NB4 (cell line): Measurements from ENCODE around the gene GCH1.

Source experiments
- DNase-seq: peaks from one replicate; pipeline ENCODE4 v3.0.0; 2010; ENCODE audit warnings: low read depth
- H3K4me3 ChIP-seq: one replicate; pipeline ENCODE4 v1.5.1; 2011; ENCODE audit warnings: mild to moderate bottlenecking, low read depth, low read length, moderate library complexity
- MAX ChIP-seq: IDR thresholded peaks from 2 replicates; pipeline ENCODE4 v1.6.1; 2011; ENCODE audit warnings: low read depth, low read length
- MYC ChIP-seq: IDR thresholded peaks from 2 replicates; pipeline ENCODE4 v1.6.1; 2011; ENCODE audit warnings: low read depth, low read length
- POLR2A ChIP-seq: IDR thresholded peaks from 2 replicates; pipeline ENCODE4 v1.6.1; 2011; ENCODE audit warnings: mild to moderate bottlenecking; ENCODE audit not compliant: insufficient read length; ENCODE audit errors: extremely low read depth
- TF ChIP-seq, protein P1 (sequence below): IDR thresholded peaks from one replicate; pipeline ENCODE4 v1.5.1; 2012; ENCODE audit warnings: low read depth, low read length

GCH1 gene

DNA sequence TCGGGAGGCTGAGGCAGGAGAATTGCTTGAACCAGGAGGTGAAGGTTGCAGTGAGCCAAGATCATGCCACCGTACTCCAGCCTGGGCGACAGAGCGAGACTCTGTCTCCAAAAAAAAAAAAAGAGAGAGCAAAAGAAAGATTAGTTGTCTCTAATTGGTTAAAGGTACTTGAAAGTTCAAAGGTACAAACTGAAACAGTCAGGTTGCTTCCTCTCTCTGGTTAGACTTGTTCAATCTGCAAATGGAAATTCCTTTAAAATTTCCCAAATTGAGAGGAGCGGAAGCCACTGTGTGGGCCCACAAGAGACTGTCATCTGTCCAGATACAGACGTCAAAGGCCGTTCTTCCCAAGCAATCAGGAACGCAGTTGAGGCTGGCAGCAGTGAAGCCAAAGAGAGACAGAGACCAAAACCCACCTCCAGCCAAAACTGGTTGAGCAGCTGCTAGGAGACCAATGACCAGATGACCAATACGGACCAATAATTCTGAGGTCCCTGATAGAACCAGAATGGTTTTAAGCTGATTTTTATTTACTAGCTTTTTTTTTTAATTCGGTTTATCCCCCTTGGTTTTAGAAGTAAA is 63.6 kb downstream of the GCH1 start:
- H3K4me3 ChIP-seq = no peak overlapping the region
- TF ChIP-seq MAX = no peak
- no peak for TF ChIP-seq POLR2A
- no peak for TF ChIP-seq MYC
- TF ChIP-seq, protein P1, sequence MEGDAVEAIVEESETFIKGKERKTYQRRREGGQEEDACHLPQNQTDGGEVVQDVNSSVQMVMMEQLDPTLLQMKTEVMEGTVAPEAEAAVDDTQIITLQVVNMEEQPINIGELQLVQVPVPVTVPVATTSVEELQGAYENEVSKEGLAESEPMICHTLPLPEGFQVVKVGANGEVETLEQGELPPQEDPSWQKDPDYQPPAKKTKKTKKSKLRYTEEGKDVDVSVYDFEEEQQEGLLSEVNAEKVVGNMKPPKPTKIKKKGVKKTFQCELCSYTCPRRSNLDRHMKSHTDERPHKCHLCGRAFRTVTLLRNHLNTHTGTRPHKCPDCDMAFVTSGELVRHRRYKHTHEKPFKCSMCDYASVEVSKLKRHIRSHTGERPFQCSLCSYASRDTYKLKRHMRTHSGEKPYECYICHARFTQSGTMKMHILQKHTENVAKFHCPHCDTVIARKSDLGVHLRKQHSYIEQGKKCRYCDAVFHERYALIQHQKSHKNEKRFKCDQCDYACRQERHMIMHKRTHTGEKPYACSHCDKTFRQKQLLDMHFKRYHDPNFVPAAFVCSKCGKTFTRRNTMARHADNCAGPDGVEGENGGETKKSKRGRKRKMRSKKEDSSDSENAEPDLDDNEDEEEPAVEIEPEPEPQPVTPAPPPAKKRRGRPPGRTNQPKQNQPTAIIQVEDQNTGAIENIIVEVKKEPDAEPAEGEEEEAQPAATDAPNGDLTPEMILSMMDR = no peak
- no peak for DNase-seq

DNA sequence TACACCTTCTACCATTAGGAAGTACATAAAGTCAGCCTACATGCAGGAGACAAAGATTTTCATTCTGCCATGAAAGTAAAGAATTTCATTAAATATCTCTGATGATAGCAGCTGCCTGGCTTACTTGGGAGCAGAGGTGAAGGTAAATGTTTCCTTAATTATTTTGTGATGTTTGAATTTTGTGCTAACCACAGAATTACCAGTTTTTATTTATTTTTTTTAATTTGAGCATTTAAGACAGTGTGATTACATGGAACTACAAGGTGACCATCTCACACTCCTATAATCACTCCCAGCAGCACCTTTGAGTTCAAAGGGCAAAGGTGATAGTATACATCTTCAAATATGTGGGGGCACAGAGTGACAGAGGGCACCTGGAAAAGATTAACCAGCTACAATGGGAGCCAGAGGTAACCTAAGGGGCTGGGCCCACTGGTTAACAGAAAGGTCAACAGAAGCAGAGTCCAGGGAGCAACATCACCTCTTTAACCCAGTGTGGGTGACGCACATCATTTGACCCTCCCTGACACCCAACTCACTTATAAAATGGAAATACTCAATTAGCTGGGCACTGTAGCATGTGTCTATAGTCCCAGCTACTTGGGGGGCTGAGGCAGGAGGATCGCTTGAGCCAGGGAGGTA is 65.0 kb downstream of the GCH1 start:
- no peak for TF ChIP-seq MAX
- TF ChIP-seq, protein P1 = no peak
- no peak for TF ChIP-seq POLR2A
- TF ChIP-seq MYC = no peak
- no peak for DNase-seq
- no peak overlapping the region for H3K4me3 ChIP-seq

- no peak overlapping the region for H3K4me3 ChIP-seq
- TF ChIP-seq MYC = no peak
- TF ChIP-seq, protein P1 = no peak
- TF ChIP-seq MAX = no peak
- TF ChIP-seq POLR2A = no peak
- DNase-seq = no peak
Measured at GRCh38 chr14:54836231-54836630, 66.4 kb downstream of the GCH1 start.

- no peak overlapping the region for H3K4me3 ChIP-seq
- no peak for DNase-seq
- TF ChIP-seq, protein P1 = no peak
- TF ChIP-seq MAX = no peak
Measured at GRCh38 chr14:54834727-54835126, 67.9 kb downstream of the GCH1 start.

DNA sequence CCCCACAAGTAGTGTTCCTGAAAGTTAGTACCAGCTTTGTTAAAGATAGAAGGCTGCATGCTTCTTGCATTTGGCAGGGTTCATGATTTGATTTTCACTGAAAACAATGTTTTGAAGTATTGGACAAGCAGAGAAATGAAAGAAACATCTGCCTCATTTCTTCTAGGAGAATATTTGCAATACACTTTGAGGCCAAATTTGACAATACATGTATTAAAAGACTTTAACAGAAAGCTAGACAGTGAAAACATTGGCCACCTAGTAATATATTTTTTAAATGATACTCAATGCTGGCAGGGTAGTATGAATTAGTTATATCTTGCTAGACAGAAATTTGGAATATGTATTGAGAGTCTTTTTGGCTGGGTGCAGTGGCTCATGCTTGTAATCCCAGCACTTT is 68.5 kb downstream of the GCH1 start:
- DNase-seq = no peak
- TF ChIP-seq MYC = no peak
- no peak for TF ChIP-seq POLR2A
- no peak for TF ChIP-seq MAX
- TF ChIP-seq, protein P1 = no peak
- H3K4me3 ChIP-seq = no peak overlapping the region
